ENCODE results near the gene RAB11B. TPM values are rescaled to one million over a fixed set of nuclear protein-coding genes. Genes with fewer than 3 reads are reported as not detected.

RAB11B gene
- total and polyA plus RNA-seq, 10 of the 15 experiments (the other 5 are each of a cell fraction or from before 2014, with no cell fraction given): 0.92 to 82.5 (median 17.9) TPM

- 0 out of 2 replicates have a peak, but pooled peaks have one; percentile 66 for TF ChIP-seq ZNF592 (IDR thresholded peaks at IDR 0.05)
- TF ChIP-seq KAT2A (conservative IDR thresholded peaks at IDR 0.05; ENCODE audit: control insufficient read depth, low read depth, low read length): no peak
- TF ChIP-seq ELK1 (IDR thresholded peaks at IDR 0.05; ENCODE audit: low read depth, low read length): peak; percentile 100
- peak; percentile 100 for TF ChIP-seq PKNOX1 (IDR thresholded peaks at IDR 0.05)
- no peak for TF ChIP-seq REST (IDR thresholded peaks at IDR 0.05; ENCODE audit: low read depth, low read length)
- no peak for TF ChIP-seq MTA3 (IDR thresholded peaks at IDR 0.05; ENCODE audit: borderline replicate concordance, low read length)
- TF ChIP-seq LARP7 (IDR thresholded peaks at IDR 0.05): peak; percentile 100
- peak; percentile 94 for TF ChIP-seq PBX3 (IDR thresholded peaks at IDR 0.05; ENCODE audit: insufficient replicate concordance, low read depth, low read length)
- TF ChIP-seq RELA (IDR thresholded peaks at IDR 0.05; ENCODE audit: borderline replicate concordance, partially characterized antibody): peak; percentile 69
- peak; percentile 89 for TF ChIP-seq ZBTB4 (CRISPR knock-in tag; IDR thresholded peaks at IDR 0.05)
- TF ChIP-seq SMC3 (IDR thresholded peaks at IDR 0.05; ENCODE audit: borderline replicate concordance, low read length): no peak
- no peak for TF ChIP-seq RFX5 (IDR thresholded peaks at IDR 0.05; ENCODE audit: low read depth, low read length)
- no peak for TF ChIP-seq PAX8 (IDR thresholded peaks at IDR 0.05)
- peak; percentile 85; the same call in 1 of the 2 replicates for TF ChIP-seq RB1 (IDR thresholded peaks at IDR 0.05; ENCODE audit: borderline replicate concordance)
Observed at GRCh38 chr19:8389891-8390616, at the start of gene RAB11B (continued).
